ENCODE measurements around the gene CASP4. TPM values are rescaled to one million over a fixed set of nuclear protein-coding genes. Genes with fewer than 3 reads are reported as not detected.

Gene CASP4
- total RNA-seq, 1 experiment from 2014 or later, result 53.1 TPM

DNA sequence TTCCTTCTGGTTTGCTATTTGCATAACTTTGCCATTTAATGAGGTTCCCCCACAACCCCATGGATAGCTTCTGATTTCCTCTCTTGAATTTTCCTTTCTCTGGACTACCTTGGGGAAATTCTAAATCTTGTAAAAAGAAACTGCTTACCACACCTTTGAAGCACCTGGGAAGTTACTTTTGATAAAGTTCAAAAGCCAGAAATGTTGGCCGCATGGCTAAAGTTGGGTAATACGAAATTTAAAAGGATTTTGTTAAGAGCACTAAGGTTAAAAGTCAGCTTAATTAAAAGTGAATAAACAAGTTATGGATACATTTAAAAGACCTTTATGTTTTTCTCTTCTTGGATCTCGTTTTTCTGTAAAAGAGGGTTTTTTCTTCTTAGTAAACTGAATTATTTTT is 5.5 kb downstream of the CASP4 start:
- DNase-seq, result no peak
- no peak overlapping the region for H3K4me3 Mint-ChIP-seq (ENCODE audit: low read depth, unreplicated experiment)
- no peaks in the 10 kb centered on the region for H3K27me3 Mint-ChIP-seq (ENCODE audit: unreplicated experiment)
- no peaks in the 10 kb centered on the region for H3K9me3 Mint-ChIP-seq (ENCODE audit: low read depth, unreplicated experiment)
- H3K27ac Mint-ChIP-seq (ENCODE audit: unreplicated experiment), result no peak overlapping the region
- no TSS peak for BruUV-seq (replicated peaks)
- H3K4me1 Mint-ChIP-seq (ENCODE audit: low read depth, unreplicated experiment), result peaks cover 28% of the 10 kb centered on the region
- intact Hi-C loops (cut with micrococcal nuclease; ENCODE audit: unreplicated experiment), result loop anchor here (10.0 kb wide), 1 partner anchor 242 kb away; no protein-coding TSS in a partner anchor
- TF ChIP-seq CTCF (IDR thresholded peaks at IDR 0.05; ENCODE audit: unreplicated experiment), result no peak
- CTCF ChIA-PET, result no interaction called here
- H3K36me3 Mint-ChIP-seq (ENCODE audit: insufficient read depth, unreplicated experiment), result peaks cover 19% of the 10 kb centered on the region

- Mint-ChIP-seq H3K4me3 (ENCODE audit: low read depth, unreplicated experiment) (no peak overlapping the region), H3K36me3 (ENCODE audit: insufficient read depth, unreplicated experiment) (no peaks in the 10 kb centered on the region), H3K9me3 (ENCODE audit: low read depth, unreplicated experiment) (no peaks in the 10 kb centered on the region), H3K4me1 (ENCODE audit: low read depth, unreplicated experiment) (peaks cover 15% of the 10 kb centered on the region), H3K27me3 (ENCODE audit: unreplicated experiment) (no peaks in the 10 kb centered on the region), H3K27ac (ENCODE audit: unreplicated experiment) (no peak overlapping the region)
- TF ChIP-seq CTCF (IDR thresholded peaks at IDR 0.05; ENCODE audit: unreplicated experiment), result no peak
- BruUV-seq (replicated peaks), result no TSS peak
- intact Hi-C loops (cut with micrococcal nuclease; ENCODE audit: unreplicated experiment), result loop anchor here (5.0 kb wide), 1 partner anchor 510 kb away; no protein-coding TSS in a partner anchor
- no peak for DNase-seq
- CTCF ChIA-PET, result no interaction called here
Measured at GRCh38 chr11:104957280-104957679, 11.1 kb downstream of the CASP4 start.

GRCh38 chr11:104956528-104956927 is 11.8 kb downstream of the CASP4 start:
- Mint-ChIP-seq H3K27ac (ENCODE audit: unreplicated experiment) (no peak overlapping the region), H3K4me3 (ENCODE audit: low read depth, unreplicated experiment) (no peak overlapping the region), H3K27me3 (ENCODE audit: unreplicated experiment) (no peaks in the 10 kb centered on the region), H3K36me3 (ENCODE audit: insufficient read depth, unreplicated experiment) (no peaks in the 10 kb centered on the region), H3K9me3 (ENCODE audit: low read depth, unreplicated experiment) (no peaks in the 10 kb centered on the region), H3K4me1 (ENCODE audit: low read depth, unreplicated experiment) (peaks cover 15% of the 10 kb centered on the region)
- BruUV-seq (replicated peaks), result no TSS peak
- CTCF ChIA-PET, result no interaction called here
- no peak for TF ChIP-seq CTCF (IDR thresholded peaks at IDR 0.05; ENCODE audit: unreplicated experiment)
- no peak for DNase-seq
- intact Hi-C loops (cut with micrococcal nuclease; ENCODE audit: unreplicated experiment), result loop anchor here (5.0 kb wide), 1 partner anchor 511 kb away; no protein-coding TSS in a partner anchor

DNA sequence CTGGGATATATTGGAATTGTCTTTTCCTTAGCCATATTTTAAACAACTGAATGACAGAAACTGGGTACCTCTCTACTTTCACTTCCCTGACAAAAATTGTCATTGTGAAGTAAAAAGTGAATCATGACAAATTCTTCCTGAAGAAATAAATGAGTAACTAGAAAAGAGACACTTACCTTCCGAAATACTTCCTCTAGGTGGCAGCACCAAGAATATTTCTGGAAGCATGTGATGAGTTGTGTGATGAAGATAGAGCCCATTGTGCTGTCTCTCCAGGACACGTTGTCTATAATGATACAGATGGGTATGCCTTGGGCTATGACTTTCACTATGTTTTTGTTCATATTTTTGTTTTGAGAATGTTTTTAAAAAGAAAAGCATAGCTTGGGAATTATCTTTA is 21.5 kb downstream of the CASP4 start:
- DNase-seq, result peak; percentile 13
- intact Hi-C loops (cut with micrococcal nuclease; ENCODE audit: unreplicated experiment), result loop anchor here (5.0 kb wide), 1 partner anchor 915 kb away; no protein-coding TSS in a partner anchor
- Mint-ChIP-seq H3K36me3 (ENCODE audit: insufficient read depth, unreplicated experiment) (peaks cover 25% of the 10 kb centered on the region), H3K9me3 (ENCODE audit: low read depth, unreplicated experiment) (no peaks in the 10 kb centered on the region), H3K27ac (ENCODE audit: unreplicated experiment) (peak overlapping the region; percentile 13), H3K27me3 (ENCODE audit: unreplicated experiment) (no peaks in the 10 kb centered on the region), H3K4me3 (ENCODE audit: low read depth, unreplicated experiment) (no peak overlapping the region), H3K4me1 (ENCODE audit: low read depth, unreplicated experiment) (peaks cover 8% of the 10 kb centered on the region)
- BruUV-seq (replicated peaks), result no TSS peak
- CTCF ChIA-PET, result no interaction called here
- TF ChIP-seq CTCF (IDR thresholded peaks at IDR 0.05; ENCODE audit: unreplicated experiment), result peak; percentile 31
